ENCODE data around the gene CD44. TPM values are rescaled to one million over a fixed set of nuclear protein-coding genes. Genes with fewer than 3 reads are reported as not detected.

The CD44 gene
- total RNA-seq, 1 experiment from 2014 or later = 6.1 TPM

- no peak overlapping the region for H3K18ac ChIP-seq (ENCODE audit: insufficient read length, low read depth, low read length)
- no peak overlapping the region for H3K14ac ChIP-seq (ENCODE audit: insufficient read depth, low read length)
- H2AK5ac ChIP-seq (ENCODE audit: insufficient read length, low read length) = no peak overlapping the region
- no peaks in the 10 kb centered on the region for H4K20me1 ChIP-seq (ENCODE audit: control insufficient read depth, insufficient read depth, insufficient read length)
- Mint-ChIP-seq H3K27me3 (ENCODE audit: low read depth) (no peaks in the 10 kb centered on the region), H3K9me3 (no peaks in the 10 kb centered on the region), H3K36me3 (ENCODE audit: insufficient read depth in 1 of 3, low read depth in 3 of 3) (no peaks in the 10 kb centered on the region), H3K27ac (no peak overlapping the region), H3K4me1 (no peaks in the 10 kb centered on the region), H3K4me3 (no peak overlapping the region)
- H3K4me1 ChIP-seq (ENCODE audit: insufficient read depth, low read length) = no peaks in the 10 kb centered on the region
- H2BK15ac ChIP-seq (ENCODE audit: low read depth, low read length) = no peak overlapping the region
- no peak overlapping the region for H2AFZ ChIP-seq (ENCODE audit: low read length)
- H3K56ac ChIP-seq (ENCODE audit: insufficient read length, low read depth, low read length) = no peak overlapping the region
- H3K23ac ChIP-seq (ENCODE audit: insufficient read length, low read depth, low read length) = no peak overlapping the region
- H3K27me3 ChIP-seq (ENCODE audit: insufficient read depth, low read length) = no peaks in the 10 kb centered on the region
- no peak for TF ChIP-seq CTCF (conservative IDR thresholded peaks at IDR 0.05)
- no peak overlapping the region for H2BK120ac ChIP-seq (ENCODE audit: low read depth, low read length, poor library complexity, severe bottlenecking)
- H3K79me1 ChIP-seq (ENCODE audit: insufficient read depth, low read depth, low read length, poor library complexity, severe bottlenecking) = no peaks in the 10 kb centered on the region
- no peak overlapping the region for H2BK20ac ChIP-seq (ENCODE audit: low read depth, low read length, poor library complexity, severe bottlenecking)
- H3K27ac ChIP-seq (ENCODE audit: insufficient read length, low read depth, low read length) = no peak overlapping the region
- H3K9ac ChIP-seq (ENCODE audit: extremely low read depth, insufficient read length, low read length) = no peak overlapping the region
- H3K23me2 ChIP-seq (ENCODE audit: insufficient read length, low read depth, low read length, poor library complexity, severe bottlenecking) = no peaks in the 10 kb centered on the region
- no CpG with 5 or more reads among the region's 2 CpGs for WGBS (ENCODE audit: extremely low coverage, insufficient read length, low lambda C conversion rate)
- H3K79me2 ChIP-seq (ENCODE audit: insufficient read depth, low read length) = no peaks in the 10 kb centered on the region
- no peak overlapping the region for H2BK5ac ChIP-seq (ENCODE audit: insufficient read length, low read length)
- H4K5ac ChIP-seq (ENCODE audit: insufficient read length, low read depth, low read length) = no peak overlapping the region
- no peaks in the 10 kb centered on the region for H3K9me3 ChIP-seq (ENCODE audit: control insufficient read depth, low read depth, low read length)
- no peak overlapping the region for H3K4me2 ChIP-seq (ENCODE audit: insufficient read depth, insufficient read length, low read length)
- H2BK12ac ChIP-seq (ENCODE audit: insufficient read length, low read depth, low read length) = no peak overlapping the region
- H3K4ac ChIP-seq (ENCODE audit: low read depth, low read length) = no peak overlapping the region
- DNase-seq = no peak
- no peak overlapping the region for H3T11ph ChIP-seq (ENCODE audit: low read length)
- H4K8ac ChIP-seq (replicated peaks; ENCODE audit: insufficient read length, low read depth, low read length) = no peak overlapping the region
- H4K91ac ChIP-seq (ENCODE audit: insufficient read length, low read depth, low read length) = no peak overlapping the region
These were observed 118.3 kb downstream of the CD44 start for GRCh38 chr11:35257281-35257680.
